ENCODE data around the gene PSMD1. TPM values are rescaled to one million over a fixed set of nuclear protein-coding genes. Genes with fewer than 3 reads are reported as not detected.

Gene PSMD1
- total RNA-seq, 2 experiments from 2014 or later = 27.9 to 31.3 TPM

DNA sequence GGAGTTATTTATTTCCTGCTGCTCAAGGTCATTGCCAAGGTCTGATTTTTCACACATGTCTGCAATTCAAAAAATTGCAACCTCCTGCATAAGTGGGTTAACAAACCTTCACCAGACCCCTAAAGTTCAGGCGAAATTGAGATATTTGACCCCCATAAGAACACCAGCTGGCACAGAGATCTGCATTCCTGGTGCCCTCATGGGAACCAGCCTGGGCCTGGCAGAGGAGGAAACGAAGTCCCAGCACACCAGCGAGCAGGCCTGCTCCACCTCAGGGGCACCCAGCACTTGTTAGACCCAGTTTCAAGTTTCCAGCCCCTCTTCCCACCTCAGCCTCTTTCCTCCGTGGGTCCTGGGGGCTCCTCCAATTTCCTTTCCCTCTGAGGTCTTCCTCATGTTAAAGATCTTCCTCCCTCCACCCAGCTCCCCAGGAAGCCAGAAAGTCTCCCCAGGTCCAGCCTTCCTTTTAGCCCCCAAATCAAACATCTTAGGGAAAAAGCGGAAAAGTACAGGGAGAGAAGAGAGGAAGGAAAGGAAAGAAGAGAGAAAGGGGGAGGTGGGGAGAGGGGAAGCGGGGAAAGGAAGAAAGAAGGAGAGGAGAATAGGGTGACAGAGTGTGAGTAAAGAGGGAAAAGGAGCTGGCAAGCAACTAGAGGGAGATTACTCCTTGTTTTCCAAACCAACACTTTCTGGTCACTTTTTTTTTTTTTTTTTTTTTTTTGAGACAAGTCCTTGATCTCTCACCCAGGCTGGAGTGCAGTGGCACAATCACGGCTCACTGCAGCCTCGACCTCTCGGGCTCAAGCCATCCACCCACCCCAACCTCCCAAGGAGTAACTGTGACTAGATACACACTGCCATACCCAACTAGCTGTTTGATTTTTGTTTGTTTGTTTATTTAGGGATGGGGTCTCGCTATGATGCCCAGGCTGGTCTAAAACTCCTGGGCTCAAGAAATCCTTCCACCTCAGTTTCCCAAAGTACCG, 23.2 kb upstream of the PSMD1 start:
- H3K4me3 ChIP-seq (ENCODE audit: low read length) = no peak overlapping the region
- Mint-ChIP-seq H3K27ac (no peak overlapping the region), H3K27me3 (peaks cover 57% of the 10 kb centered on the region), H3K4me3 (no peak overlapping the region), H3K36me3 (ENCODE audit: low read depth) (no peaks in the 10 kb centered on the region), H3K9me3 (no peaks in the 10 kb centered on the region), H3K4me1 (ENCODE audit: low read depth) (no peaks in the 10 kb centered on the region)
- no peaks in the 10 kb centered on the region for H3K36me3 ChIP-seq (ENCODE audit: insufficient read depth, low read length)
- ChIA-PET POLR2A (no interaction called here), CTCF (interaction anchor here (1.0 kb wide), 1 partner anchor 16 kb away, joined by 3 read pairs; no protein-coding TSS in a partner anchor)
- intact Hi-C loops (cut with DNase I, micrococcal nuclease) = no loop called here
- H3K27me3 ChIP-seq (ENCODE audit: control insufficient read depth in 1 of 2, insufficient read depth in 2 of 2, low read length in 2 of 2) = peaks cover 23 to 33% of the 10 kb centered on the region in 2 experiments
- H3K9me3 ChIP-seq (ENCODE audit: control insufficient read depth in 1 of 2, insufficient read depth in 1 of 2, low read length in 2 of 2) = no peaks in the 10 kb centered on the region
- H3K27ac ChIP-seq (ENCODE audit: low read depth in 1 of 2, low read length in 2 of 2) = no peak overlapping the region
- ATAC-seq (ENCODE audit: poor library complexity) (no peak), DNase-seq (no peak)
- TF ChIP-seq, protein P1, sequence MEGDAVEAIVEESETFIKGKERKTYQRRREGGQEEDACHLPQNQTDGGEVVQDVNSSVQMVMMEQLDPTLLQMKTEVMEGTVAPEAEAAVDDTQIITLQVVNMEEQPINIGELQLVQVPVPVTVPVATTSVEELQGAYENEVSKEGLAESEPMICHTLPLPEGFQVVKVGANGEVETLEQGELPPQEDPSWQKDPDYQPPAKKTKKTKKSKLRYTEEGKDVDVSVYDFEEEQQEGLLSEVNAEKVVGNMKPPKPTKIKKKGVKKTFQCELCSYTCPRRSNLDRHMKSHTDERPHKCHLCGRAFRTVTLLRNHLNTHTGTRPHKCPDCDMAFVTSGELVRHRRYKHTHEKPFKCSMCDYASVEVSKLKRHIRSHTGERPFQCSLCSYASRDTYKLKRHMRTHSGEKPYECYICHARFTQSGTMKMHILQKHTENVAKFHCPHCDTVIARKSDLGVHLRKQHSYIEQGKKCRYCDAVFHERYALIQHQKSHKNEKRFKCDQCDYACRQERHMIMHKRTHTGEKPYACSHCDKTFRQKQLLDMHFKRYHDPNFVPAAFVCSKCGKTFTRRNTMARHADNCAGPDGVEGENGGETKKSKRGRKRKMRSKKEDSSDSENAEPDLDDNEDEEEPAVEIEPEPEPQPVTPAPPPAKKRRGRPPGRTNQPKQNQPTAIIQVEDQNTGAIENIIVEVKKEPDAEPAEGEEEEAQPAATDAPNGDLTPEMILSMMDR (IDR thresholded peaks at IDR 0.05) = no peak
- H3K4me1 ChIP-seq (ENCODE audit: insufficient read depth, low read length) = peaks cover 7% of the 10 kb centered on the region

DNA sequence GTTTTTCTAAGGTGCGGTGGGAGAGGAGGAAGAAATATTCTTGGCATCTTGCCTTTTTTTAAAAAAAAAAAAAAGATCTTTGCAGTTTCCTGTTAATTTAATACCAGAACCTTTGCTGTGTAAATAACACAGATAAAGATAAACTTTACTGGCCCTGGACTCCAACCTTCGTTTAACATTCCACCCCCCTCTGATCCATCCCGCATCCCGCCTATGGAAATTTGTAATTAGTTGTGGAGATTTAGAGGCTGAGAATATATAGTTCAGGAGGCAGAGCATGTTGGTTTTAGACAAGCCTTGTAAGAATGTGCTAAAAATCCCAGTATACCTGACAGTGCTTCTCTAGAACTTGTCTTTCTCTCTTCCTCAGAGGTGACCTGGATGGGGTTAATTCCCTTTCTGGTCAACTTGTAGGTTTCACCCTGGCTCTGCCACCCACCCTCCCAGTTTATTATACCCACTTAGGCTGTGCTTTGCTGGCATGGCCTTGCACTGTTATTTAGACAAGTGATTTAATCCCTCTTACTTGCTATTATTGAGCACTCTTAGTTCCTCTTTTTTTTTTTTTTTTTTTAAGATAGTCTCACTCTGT, 22.3 kb upstream of the PSMD1 start:
- Histone ChIP-seq H3K36me3 (ENCODE audit: insufficient read depth, low read length) (no peaks in the 10 kb centered on the region), H3K4me1 (ENCODE audit: insufficient read depth, low read length) (peaks cover 7% of the 10 kb centered on the region), H3K27me3 (ENCODE audit: control insufficient read depth in 1 of 2, insufficient read depth in 2 of 2, low read length in 2 of 2) (peaks cover 24 to 42% of the 10 kb centered on the region in 2 experiments), H3K27ac (ENCODE audit: low read depth in 1 of 2, low read length in 2 of 2) (no peak overlapping the region), H3K9me3 (ENCODE audit: control insufficient read depth in 1 of 2, insufficient read depth in 1 of 2, low read length in 2 of 2) (no peaks in the 10 kb centered on the region), H3K4me3 (ENCODE audit: low read length) (no peak overlapping the region)
- no peak overlapping the region for H3K4me3 Mint-ChIP-seq
- no peaks in the 10 kb centered on the region for H3K9me3 Mint-ChIP-seq
- ChIA-PET CTCF (no interaction called here), POLR2A (no interaction called here)
- no peaks in the 10 kb centered on the region for H3K36me3 Mint-ChIP-seq (ENCODE audit: low read depth)
- H3K27ac Mint-ChIP-seq = no peak overlapping the region
- TF ChIP-seq, protein P1 (IDR thresholded peaks at IDR 0.05) = no peak
- intact Hi-C loops (cut with DNase I, micrococcal nuclease) = no loop called here
- DNase-seq = no peak
- H3K4me1 Mint-ChIP-seq (ENCODE audit: low read depth) = no peaks in the 10 kb centered on the region
- no peak for ATAC-seq (ENCODE audit: poor library complexity)
- peaks cover 67% of the 10 kb centered on the region for H3K27me3 Mint-ChIP-seq

DNA sequence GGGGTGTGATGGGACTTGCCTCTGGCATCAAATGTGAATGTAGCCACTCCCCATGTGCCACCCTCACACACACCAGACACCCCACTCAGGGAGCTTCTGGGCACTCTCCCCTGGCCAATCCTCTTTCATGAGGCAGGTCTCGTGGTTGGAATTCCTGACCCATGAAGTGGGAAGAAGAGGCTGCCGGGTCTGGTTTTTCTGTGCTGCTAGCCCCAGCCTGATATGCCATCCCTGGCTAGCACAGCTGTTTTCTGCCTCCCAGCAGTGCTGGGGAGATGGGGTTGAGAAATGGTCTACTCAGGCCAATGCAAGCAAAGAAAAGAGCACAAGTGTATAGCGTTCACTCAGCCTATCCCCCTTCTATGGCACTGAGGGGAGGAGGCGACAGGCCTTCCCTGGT, 20.5 kb upstream of the PSMD1 start:
- ChIA-PET POLR2A (no interaction called here), CTCF (no interaction called here)
- H3K9me3 ChIP-seq (ENCODE audit: control insufficient read depth in 1 of 2, insufficient read depth in 1 of 2, low read length in 2 of 2) = no peaks in the 10 kb centered on the region
- no peak overlapping the region for H3K4me3 ChIP-seq (ENCODE audit: low read length)
- H3K27me3 ChIP-seq (ENCODE audit: control insufficient read depth in 1 of 2, insufficient read depth in 2 of 2, low read length in 2 of 2) = peaks cover 34 to 56% of the 10 kb centered on the region in 2 experiments
- Mint-ChIP-seq H3K27me3 (peaks cover 84% of the 10 kb centered on the region), H3K4me3 (no peak overlapping the region), H3K27ac (no peak overlapping the region), H3K4me1 (ENCODE audit: low read depth) (no peaks in the 10 kb centered on the region), H3K36me3 (ENCODE audit: low read depth) (no peaks in the 10 kb centered on the region), H3K9me3 (no peaks in the 10 kb centered on the region)
- DNase-seq (no peak), ATAC-seq (ENCODE audit: poor library complexity) (no peak)
- H3K36me3 ChIP-seq (ENCODE audit: insufficient read depth, low read length) = no peaks in the 10 kb centered on the region
- intact Hi-C loops (cut with DNase I, micrococcal nuclease) = no loop called here
- TF ChIP-seq, protein P1 (IDR thresholded peaks at IDR 0.05) = no peak
- peaks cover 7% of the 10 kb centered on the region for H3K4me1 ChIP-seq (ENCODE audit: insufficient read depth, low read length)
- no peak overlapping the region for H3K27ac ChIP-seq (ENCODE audit: low read depth in 1 of 2, low read length in 2 of 2)

Measured in CD4-positive, alpha-beta T cell (primary cell).